ENCODE results near the gene FSHB.

Gene FSHB

DNA sequence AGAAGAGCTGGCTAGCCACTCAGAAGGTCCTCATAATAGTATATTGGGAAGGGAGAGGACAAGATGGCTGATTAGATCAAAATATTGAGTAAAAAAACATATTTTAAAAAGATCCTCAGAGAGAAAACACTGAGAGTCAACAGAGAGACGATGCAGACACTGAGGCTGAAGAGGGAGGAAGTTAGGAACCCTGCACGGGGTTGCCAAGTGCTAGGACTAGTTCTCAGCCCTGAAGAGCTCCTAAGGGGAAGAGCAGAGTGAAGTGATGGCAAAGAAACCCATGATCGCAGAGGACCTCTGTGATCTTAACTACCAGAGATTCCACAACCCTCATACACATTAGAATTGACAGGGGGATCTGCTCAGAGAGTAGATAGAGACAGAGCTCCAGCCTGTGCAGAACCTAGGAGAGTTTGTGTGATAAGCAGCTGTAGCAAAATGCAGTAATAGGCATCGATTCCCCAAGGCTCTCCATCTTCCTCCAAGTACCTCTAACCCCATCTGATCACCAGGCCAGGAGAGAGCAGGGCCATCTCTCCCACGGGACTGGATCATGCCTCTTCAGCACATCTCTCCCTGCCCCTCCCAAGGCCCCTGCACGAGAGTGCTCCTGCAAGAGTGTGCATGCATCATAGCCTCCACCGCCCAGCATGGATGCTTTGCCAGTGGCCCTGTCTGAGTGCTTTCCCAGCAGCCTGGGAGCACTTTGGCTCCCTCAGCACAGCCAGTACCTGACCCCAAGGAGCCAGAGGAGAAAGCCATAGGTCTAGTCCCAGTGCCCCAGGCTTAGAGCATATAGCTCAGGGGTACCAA lies 50.9 kb downstream of the FSHB start:
- no peak overlapping the region for H3K4me3 ChIP-seq (replicated peaks; ENCODE audit: low read depth, low read length)
- no peak for DNase-seq (ENCODE audit: extremely low read depth, low read depth)
- TF ChIP-seq, protein P1, sequence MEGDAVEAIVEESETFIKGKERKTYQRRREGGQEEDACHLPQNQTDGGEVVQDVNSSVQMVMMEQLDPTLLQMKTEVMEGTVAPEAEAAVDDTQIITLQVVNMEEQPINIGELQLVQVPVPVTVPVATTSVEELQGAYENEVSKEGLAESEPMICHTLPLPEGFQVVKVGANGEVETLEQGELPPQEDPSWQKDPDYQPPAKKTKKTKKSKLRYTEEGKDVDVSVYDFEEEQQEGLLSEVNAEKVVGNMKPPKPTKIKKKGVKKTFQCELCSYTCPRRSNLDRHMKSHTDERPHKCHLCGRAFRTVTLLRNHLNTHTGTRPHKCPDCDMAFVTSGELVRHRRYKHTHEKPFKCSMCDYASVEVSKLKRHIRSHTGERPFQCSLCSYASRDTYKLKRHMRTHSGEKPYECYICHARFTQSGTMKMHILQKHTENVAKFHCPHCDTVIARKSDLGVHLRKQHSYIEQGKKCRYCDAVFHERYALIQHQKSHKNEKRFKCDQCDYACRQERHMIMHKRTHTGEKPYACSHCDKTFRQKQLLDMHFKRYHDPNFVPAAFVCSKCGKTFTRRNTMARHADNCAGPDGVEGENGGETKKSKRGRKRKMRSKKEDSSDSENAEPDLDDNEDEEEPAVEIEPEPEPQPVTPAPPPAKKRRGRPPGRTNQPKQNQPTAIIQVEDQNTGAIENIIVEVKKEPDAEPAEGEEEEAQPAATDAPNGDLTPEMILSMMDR (IDR thresholded peaks at IDR 0.05; ENCODE audit: low read depth, low read length, missing control alignments) = no peak

DNA sequence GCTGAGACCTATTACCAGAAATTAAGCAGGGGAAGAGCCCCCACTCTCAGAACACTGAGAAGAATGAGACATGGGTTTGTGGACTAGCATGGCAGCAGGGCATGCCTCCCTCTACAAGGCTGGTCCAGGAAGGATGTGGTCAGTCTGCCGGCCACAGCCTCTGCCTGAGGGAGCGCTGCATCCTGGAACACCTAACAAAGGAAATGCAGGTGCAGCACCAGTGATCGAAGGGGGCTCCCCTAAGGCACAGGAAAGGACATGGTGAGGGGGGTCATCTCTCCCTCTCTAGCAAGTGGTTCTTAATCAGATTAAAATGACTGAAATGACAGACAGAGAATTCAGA lies 51.4 kb downstream of the FSHB start:
- no peak for DNase-seq (ENCODE audit: extremely low read depth, low read depth)
- H3K4me3 ChIP-seq (replicated peaks; ENCODE audit: low read depth, low read length) = no peak overlapping the region
- TF ChIP-seq, protein P1 (IDR thresholded peaks at IDR 0.05; ENCODE audit: low read depth, low read length, missing control alignments) = no peak
